HG03280 (cell line): ENCODE results near the gene TCP10L.
"Not testable (repeated sequence)": the region's sequence is repeated elsewhere in the genome, so short reads cannot be mapped to it uniquely, and the experiment has no call there.

Experiments
- ATAC-seq: cut with Tn5 transposase; IDR thresholded peaks from one replicate; pipeline ENCODE4 v1.9.1; 2021; ENCODE audit warnings: mild to moderate bottlenecking, moderate library complexity; ENCODE audit not compliant: unreplicated experiment

The TCP10L gene

GRCh38 chr21:32585042-32585710 is at the start of gene TCP10L:
Gene TCP10L, minus strand, starts transcription at chr21:32585523. Its CDS starts 1,219 bp downstream, at chr21:32584304.
- ATAC-seq, result no peak

GRCh38 chr21:32626621-32627196 is 41.4 kb upstream of the TCP10L start:
- ATAC-seq, result no peak

GRCh38 chr21:32618218-32618617 is 32.9 kb upstream of the TCP10L start:
- ATAC-seq, result not testable (repeated sequence)

- ATAC-seq, result no peak
These were observed 28.2 kb upstream of the TCP10L start for GRCh38 chr21:32613436-32614043.

- ATAC-seq, result no peak
These were observed 27.6 kb upstream of the TCP10L start for GRCh38 chr21:32612999-32613337.

GRCh38 chr21:32612075-32612998 is 27.0 kb upstream of the TCP10L start, which contains the start of gene CFAP298:
Gene CFAP298, minus strand, starts transcription at chr21:32612377. Its CDS starts 134 bp downstream, at chr21:32612243.
- peak; percentile 95 for ATAC-seq

GRCh38 chr21:32611471-32611997 is 26.2 kb upstream of the TCP10L start:
- no peak for ATAC-seq

GRCh38 chr21:32610940-32611339 is 25.6 kb upstream of the TCP10L start:
- not testable (repeated sequence) for ATAC-seq

GRCh38 chr21:32608851-32609250 is 23.5 kb upstream of the TCP10L start:
- no peak for ATAC-seq

GRCh38 chr21:32605469-32605868 is 20.1 kb upstream of the TCP10L start:
- ATAC-seq, result no peak

- no peak for ATAC-seq
These were observed 19.1 kb upstream of the TCP10L start for GRCh38 chr21:32604464-32604863.

GRCh38 chr21:32603131-32603530 is 17.8 kb upstream of the TCP10L start:
- ATAC-seq, result no peak

- ATAC-seq, result no peak
These were observed 16.8 kb upstream of the TCP10L start for GRCh38 chr21:32602099-32602498.

- ATAC-seq, result no peak
These were observed 14.2 kb upstream of the TCP10L start for GRCh38 chr21:32599526-32599925.

- ATAC-seq, result no peak
These were observed 13.8 kb upstream of the TCP10L start for GRCh38 chr21:32599091-32599490.

- ATAC-seq, result no peak
These were observed 11.9 kb upstream of the TCP10L start for GRCh38 chr21:32597205-32597604.

GRCh38 chr21:32595431-32595830 is 10.1 kb upstream of the TCP10L start:
- no peak for ATAC-seq

GRCh38 chr21:32593690-32594089 is 8.4 kb upstream of the TCP10L start:
- no peak for ATAC-seq

- ATAC-seq, result no peak
These were observed 7.7 kb upstream of the TCP10L start for GRCh38 chr21:32592929-32593502.

GRCh38 chr21:32590130-32590529 is 4.8 kb upstream of the TCP10L start:
- ATAC-seq, result no peak

GRCh38 chr21:32587651-32588050 is 2.3 kb upstream of the TCP10L start:
- no peak for ATAC-seq
